NCI-H2107 (cell line): Measurements from ENCODE around the gene DNAJB13.

Experiments used
- DNase-seq: peaks from one replicate; lab custom pipeline; 2025; lab: John Stamatoyannopoulos, UW

DNAJB13 gene

GRCh38 chr11:73951797-73952196 is 971 bp downstream of the DNAJB13 start:
- no peak for DNase-seq

GRCh38 chr11:73956876-73957653 is 6.2 kb downstream of the DNAJB13 start:
- DNase-seq = no peak

- no peak for DNase-seq
Measured at GRCh38 chr11:73957654-73958361, 7.0 kb downstream of the DNAJB13 start.

GRCh38 chr11:73958521-73959141 is 7.8 kb downstream of the DNAJB13 start:
- DNase-seq = no peak

- DNase-seq = no peak
Measured at GRCh38 chr11:73961321-73961720, 10.5 kb downstream of the DNAJB13 start.

- DNase-seq = no peak
Measured at GRCh38 chr11:73962101-73962705, 11.4 kb downstream of the DNAJB13 start.

GRCh38 chr11:73963861-73964260 is 13.0 kb downstream of the DNAJB13 start:
- DNase-seq = no peak

GRCh38 chr11:73965076-73965763 is 14.4 kb downstream of the DNAJB13 start:
- DNase-seq = no peak

GRCh38 chr11:73965764-73966121 is 14.9 kb downstream of the DNAJB13 start:
- DNase-seq = no peak

- DNase-seq = no peak
Measured at GRCh38 chr11:73968356-73968966, 17.6 kb downstream of the DNAJB13 start.

- no peak for DNase-seq
Measured at GRCh38 chr11:73969091-73969490, 18.3 kb downstream of the DNAJB13 start.

- DNase-seq = no peak
Measured at GRCh38 chr11:73969991-73970800, 19.4 kb downstream of the DNAJB13 start.

GRCh38 chr11:73971175-73971719 is 20.4 kb downstream of the DNAJB13 start:
- no peak for DNase-seq

- DNase-seq = no peak
Measured at GRCh38 chr11:73972187-73972586, 21.4 kb downstream of the DNAJB13 start.

GRCh38 chr11:73972620-73973449 is 22.0 kb downstream of the DNAJB13 start:
- DNase-seq = no peak

- no peak for DNase-seq
Measured at GRCh38 chr11:73974604-73975478, 24.0 kb downstream of the DNAJB13 start.

- no peak for DNase-seq
Measured at GRCh38 chr11:73975479-73975757, 24.6 kb downstream of the DNAJB13 start.

GRCh38 chr11:73976451-73977151 is 25.8 kb downstream of the DNAJB13 start:
- no peak for DNase-seq
